T-helper 1 cell treated with Interleukin-12 subunit alpha and Interleukin-12 subunit beta and Interleukin-4 antibody, amounts not matched to agents 30 μg/mL and 1 μg/mL, for 36 hours (primary cell): ENCODE results near the gene MRPL52.
A peak's percentile ranks its signal among the peaks of the same experiment; 100 is the strongest.
"Not testable (repeated sequence)": the region's sequence is repeated elsewhere in the genome, so short reads cannot be mapped to it uniquely, and the experiment has no call there.

ENCODE experiments used
- H3K27ac Mint-ChIP-seq: one replicate; pipeline ENCODE4 v1.8.0; 2021; ENCODE audit warnings: mild to moderate bottlenecking, mixed read lengths
- H3K27me3 Mint-ChIP-seq: one replicate; pipeline ENCODE4 v1.8.0; 2021; ENCODE audit warnings: low read depth, mixed read lengths
- H3K36me3 Mint-ChIP-seq: one replicate; pipeline ENCODE4 v1.8.0; 2021; ENCODE audit warnings: low read depth, mixed read lengths
- H3K4me1 Mint-ChIP-seq: one replicate; pipeline ENCODE4 v1.8.0; 2021; ENCODE audit warnings: low read depth, mixed read lengths
- H3K4me3 Mint-ChIP-seq: one replicate; pipeline ENCODE4 v1.8.0; 2021; ENCODE audit warnings: mild to moderate bottlenecking, moderate library complexity, mixed read lengths
- H3K9me3 Mint-ChIP-seq: one replicate; pipeline ENCODE4 v1.8.0; 2021; ENCODE audit warnings: mixed read lengths

MRPL52 gene

DNA sequence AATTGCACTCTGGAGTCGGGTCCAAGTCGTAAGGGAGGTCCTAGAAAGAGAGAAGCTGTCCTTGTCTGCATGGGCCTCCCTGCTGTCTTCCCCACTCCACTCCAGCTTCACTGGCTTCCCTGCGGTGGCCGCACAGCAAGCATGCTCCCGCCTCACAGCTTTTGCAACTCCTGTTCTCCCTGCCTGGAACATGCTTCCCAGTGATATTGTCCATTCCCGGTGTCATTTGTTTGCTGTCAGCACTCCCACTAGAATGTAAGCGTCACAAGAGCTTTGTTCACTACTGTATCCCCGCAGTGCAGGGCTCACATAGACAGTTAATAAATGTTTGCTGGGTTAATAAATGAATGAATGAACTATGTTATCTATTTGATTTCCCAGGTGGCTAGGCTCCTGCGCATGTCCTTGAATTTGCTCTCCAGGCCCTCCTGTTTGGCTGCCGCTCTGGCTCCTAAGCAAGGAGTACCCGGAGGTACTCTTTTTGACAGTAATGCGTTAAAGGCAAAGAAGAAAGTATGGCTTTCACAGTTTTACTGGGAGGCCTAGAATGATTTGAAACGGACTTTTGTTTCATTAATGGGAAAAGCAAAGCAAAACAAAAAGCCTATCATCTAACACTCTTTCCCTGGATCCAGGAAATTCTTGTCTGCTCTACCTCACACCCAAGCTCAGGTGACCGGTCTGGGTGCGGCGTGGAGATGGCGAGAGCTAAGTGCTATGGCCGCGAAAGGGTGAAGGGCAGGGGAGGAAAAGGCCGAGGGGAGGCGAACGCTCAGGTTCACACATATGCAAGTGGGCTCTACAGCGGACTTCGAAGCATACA lies 8.3 kb upstream of the MRPL52 start:
- no peaks in the 10 kb centered on the region for H3K9me3 Mint-ChIP-seq
- peaks cover 7% of the 10 kb centered on the region for H3K27me3 Mint-ChIP-seq
- H3K4me3 Mint-ChIP-seq = no peak overlapping the region
- no peaks in the 10 kb centered on the region for H3K36me3 Mint-ChIP-seq
- peaks cover 31% of the 10 kb centered on the region for H3K4me1 Mint-ChIP-seq
- no peak overlapping the region for H3K27ac Mint-ChIP-seq

DNA sequence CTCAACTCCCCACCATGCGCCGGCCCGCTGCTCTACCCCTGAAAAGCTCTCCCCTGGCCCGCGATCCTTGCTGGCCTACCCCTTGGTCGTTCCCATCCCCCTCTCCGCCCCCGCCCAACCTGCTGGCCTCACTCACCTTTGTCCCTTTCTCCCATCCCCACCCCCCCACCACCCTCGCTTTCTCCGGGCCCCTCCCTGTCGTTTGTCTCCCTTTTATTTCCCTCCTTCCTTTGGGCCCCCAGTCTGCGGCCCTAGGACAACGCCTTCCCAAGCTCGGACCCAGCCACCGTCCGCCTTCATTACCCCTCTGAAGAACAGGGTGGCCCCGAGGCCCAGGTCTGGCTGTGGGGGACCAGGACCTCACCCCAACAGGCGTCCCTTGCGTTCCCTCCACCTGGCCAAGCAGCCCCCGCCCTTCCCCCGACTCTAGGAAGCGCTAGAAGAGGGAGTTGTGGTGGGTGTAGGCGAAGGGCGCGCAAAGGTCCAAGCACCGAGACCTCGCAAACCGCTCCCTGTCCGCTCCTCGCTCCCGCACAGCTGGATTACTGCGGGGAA lies 7.6 kb upstream of the MRPL52 start:
- no peaks in the 10 kb centered on the region for H3K9me3 Mint-ChIP-seq
- H3K27ac Mint-ChIP-seq = no peak overlapping the region
- peaks cover 31% of the 10 kb centered on the region for H3K4me1 Mint-ChIP-seq
- H3K4me3 Mint-ChIP-seq = no peak overlapping the region
- no peaks in the 10 kb centered on the region for H3K36me3 Mint-ChIP-seq
- H3K27me3 Mint-ChIP-seq = peaks cover 7% of the 10 kb centered on the region

DNA sequence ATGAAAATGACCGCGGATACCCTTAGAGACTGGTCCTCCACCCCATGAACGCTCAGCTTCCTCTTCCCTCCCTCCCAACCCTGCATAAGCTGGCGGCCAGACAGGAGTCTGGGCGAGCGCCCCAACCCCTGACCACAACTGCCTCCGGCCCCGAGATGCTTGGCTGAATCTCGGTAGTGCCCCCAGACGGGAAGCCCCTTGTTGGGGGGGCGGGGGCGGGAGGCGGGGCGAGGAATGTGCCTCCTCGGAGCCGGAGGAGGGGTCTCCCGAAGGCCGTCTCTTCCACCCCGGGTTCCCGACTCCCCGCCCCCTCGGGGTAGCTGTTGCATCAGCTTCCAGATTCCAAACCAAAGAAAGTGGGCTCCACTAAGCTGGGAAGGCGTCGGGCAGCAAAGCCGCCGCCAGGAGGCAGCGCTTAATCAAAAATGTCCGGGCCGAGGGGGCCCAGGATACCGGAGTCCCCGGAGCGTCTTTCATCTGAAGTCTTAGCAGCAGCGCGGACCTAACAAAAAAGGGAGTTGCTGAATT lies 7.1 kb upstream of the MRPL52 start:
- H3K9me3 Mint-ChIP-seq = no peaks in the 10 kb centered on the region
- H3K4me3 Mint-ChIP-seq = peak overlapping the region; percentile 50
- H3K4me1 Mint-ChIP-seq = peaks cover 31% of the 10 kb centered on the region
- H3K36me3 Mint-ChIP-seq = no peaks in the 10 kb centered on the region
- peaks cover 7% of the 10 kb centered on the region for H3K27me3 Mint-ChIP-seq
- no peak overlapping the region for H3K27ac Mint-ChIP-seq

DNA sequence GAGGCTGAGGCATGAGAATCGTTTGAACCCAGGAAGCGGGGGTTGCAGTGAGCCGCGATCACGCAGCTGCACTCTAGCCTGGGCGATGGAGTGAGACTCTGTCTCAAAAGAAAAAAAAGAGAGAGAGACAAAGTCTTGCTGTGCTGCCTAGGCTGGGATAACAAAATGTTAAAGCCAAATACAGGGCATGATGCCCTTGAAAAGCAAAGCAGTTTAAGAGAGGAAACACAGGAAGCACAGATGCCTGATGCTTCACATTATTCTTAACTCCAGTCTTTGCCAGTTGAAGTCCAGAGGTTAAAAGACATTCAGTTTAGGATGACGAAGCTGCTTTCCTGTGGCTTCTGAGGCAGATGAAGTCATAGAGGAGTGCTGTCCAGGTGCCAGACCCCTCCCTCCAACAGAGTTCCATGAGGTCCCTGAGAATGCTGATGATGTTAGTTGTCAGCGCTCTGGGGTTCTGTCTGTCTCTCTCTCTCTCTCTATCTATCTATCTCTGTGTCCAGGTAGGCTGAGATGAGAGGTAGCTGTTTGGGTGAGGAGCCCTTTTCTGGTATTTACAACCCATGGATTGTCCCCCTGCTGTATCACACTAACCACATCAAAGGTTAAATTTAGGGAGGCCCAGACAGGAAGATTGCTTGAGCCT lies 4.9 kb upstream of the MRPL52 start:
- Mint-ChIP-seq H3K27ac (peak overlapping the region; percentile 29), H3K4me1 (peaks cover 27% of the 10 kb centered on the region), H3K27me3 (peaks cover 7% of the 10 kb centered on the region), H3K4me3 (peak overlapping the region; percentile 21), H3K9me3 (no peaks in the 10 kb centered on the region), H3K36me3 (peaks cover 5% of the 10 kb centered on the region)

DNA sequence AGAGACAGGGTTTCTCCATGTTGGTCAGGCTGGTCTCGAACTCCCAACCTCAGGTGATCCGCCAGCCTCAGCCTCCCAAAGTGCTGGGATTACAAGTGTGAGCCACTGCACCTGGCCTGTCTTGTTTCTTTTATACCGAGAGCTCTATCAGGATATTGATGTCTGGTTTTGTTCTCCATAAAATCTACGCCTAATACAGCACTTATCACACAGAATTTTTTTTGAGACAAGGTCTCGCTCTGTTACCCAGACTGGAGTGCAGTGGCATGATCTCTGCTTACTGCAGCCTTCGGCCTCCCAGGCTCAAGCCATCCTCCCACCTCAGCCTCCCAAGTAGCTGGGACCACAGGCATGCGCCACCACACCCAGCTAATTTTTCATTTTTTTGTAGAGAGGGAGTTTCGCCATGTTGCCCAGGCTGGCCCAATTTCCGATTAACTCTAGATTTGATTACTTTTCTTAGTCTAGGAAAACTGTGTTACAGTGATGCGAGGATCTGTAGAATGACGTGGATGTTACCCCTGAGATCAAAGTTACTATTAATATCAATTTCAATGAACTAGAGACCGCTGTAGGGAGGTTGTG lies 519 bp upstream of the MRPL52 start:
- peaks cover 28% of the 10 kb centered on the region for H3K4me1 Mint-ChIP-seq
- H3K9me3 Mint-ChIP-seq, H3K27me3 Mint-ChIP-seq: not testable (repeated sequence)
- H3K27ac Mint-ChIP-seq = peak overlapping the region; percentile 94
- peak overlapping the region; percentile 95 for H3K4me3 Mint-ChIP-seq
- peaks cover 23% of the 10 kb centered on the region for H3K36me3 Mint-ChIP-seq

DNA sequence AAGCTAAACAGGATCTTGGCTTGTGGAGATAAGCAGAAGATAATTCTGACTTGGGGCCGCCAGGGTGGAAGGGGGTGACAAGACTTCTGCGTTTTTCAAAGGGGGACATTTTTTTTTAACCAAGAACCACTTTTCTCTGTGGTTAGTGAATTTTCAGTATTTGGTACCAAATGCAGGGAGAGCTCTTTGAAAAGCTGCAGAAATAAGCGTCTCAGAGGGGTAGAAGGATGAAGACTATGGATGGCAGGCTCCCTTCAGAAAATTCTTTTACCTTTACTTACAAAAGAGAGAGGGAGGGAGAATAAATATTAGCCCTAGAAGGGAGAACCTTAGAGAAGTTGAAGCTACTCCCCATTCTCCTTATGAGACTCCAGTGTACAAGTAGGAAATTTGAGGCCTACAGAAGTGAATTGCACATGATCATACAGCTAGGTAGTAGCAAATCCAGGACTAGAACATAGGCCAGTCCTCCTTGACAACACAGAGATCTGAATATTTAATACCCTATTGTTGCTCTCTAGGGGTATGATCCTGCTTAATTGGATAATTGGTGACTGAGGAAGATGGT lies 840 bp downstream of the MRPL52 start:
- H3K36me3 Mint-ChIP-seq = peaks cover 28% of the 10 kb centered on the region
- H3K9me3 Mint-ChIP-seq = no peaks in the 10 kb centered on the region
- H3K27me3 Mint-ChIP-seq = peaks cover under 1% of the 10 kb centered on the region
- H3K27ac Mint-ChIP-seq = peak overlapping the region; percentile 94
- peak overlapping the region; percentile 95 for H3K4me3 Mint-ChIP-seq
- H3K4me1 Mint-ChIP-seq = peaks cover 19% of the 10 kb centered on the region

DNA sequence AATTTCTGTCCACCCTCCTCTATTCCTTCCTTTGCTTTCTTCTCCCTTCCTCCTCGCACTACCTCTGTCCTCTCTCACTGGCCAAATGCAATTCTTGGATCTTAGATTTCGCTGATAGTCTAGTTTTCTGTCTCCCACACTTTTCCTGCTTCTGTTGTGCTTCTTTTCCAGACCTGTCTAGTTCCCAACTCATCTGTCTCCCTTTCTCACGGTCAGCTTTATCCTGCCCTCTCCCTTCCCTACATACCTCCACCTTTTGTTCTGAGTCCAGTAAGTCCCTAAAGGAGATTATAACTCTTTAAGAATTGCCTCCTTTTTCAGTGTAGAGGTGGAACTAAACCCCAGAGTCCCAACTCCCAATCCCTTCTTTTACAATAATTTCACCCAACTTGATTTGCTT lies 5.8 kb downstream of the MRPL52 start:
- Mint-ChIP-seq H3K36me3 (peaks cover 32% of the 10 kb centered on the region), H3K9me3 (no peaks in the 10 kb centered on the region), H3K4me3 (no peak overlapping the region), H3K27ac (no peak overlapping the region), H3K4me1 (peaks cover 11% of the 10 kb centered on the region), H3K27me3 (peaks cover 24% of the 10 kb centered on the region)

DNA sequence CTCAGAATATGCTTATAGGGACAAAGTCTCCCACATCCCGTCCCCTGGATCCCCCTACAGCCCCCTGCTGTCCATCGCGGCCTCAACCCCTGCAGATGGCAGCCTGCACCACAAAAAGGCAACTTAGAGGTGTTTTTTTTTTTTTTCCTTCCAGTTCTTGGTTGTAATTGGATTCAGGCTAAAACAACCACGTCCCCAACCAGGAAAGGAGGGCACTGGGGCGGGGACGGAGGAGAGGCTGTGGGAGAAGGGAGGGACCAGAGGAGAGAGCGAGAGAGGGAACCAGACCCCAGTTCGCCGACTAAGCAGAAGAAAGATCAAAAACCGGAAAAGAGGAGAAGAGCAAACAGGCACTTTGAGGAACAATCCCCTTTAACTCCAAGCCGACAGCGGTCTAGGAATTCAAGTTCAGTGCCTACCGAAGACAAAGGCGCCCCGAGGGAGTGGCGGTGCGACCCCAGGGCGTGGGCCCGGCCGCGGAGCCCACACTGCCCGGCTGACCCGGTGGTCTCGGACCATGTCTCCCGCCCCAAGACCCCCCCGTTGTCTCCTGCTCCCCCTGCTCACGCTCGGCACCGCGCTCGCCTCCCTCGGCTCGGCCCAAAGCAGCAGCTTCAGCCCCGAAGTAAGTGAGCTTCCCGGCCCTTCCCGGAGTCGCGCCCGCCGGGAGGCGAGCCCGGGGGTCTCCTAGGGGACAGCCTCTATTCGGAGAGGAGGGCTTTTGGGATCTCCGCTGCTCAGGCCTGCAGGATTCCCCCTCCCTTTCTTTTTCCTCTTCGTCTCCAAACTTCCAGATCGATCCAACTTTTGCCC lies 6.8 kb downstream of the MRPL52 start, which contains the start of gene MMP14:
Gene MMP14 (plus strand): TSS at position 285 of the 813 bp plus-strand sequence. CDS start 233 bp downstream, at position 518.
- peaks cover 5% of the 10 kb centered on the region for H3K4me1 Mint-ChIP-seq
- H3K27ac Mint-ChIP-seq = no peak within 1 kb of the TSS
- H3K27me3 Mint-ChIP-seq = peaks cover 24% of the 10 kb centered on the region
- peak within 1 kb of the TSS; percentile 67 for H3K4me3 Mint-ChIP-seq
- peaks cover 27% of the 10 kb centered on the region for H3K36me3 Mint-ChIP-seq
- H3K9me3 Mint-ChIP-seq = no peaks in the 10 kb centered on the region

DNA sequence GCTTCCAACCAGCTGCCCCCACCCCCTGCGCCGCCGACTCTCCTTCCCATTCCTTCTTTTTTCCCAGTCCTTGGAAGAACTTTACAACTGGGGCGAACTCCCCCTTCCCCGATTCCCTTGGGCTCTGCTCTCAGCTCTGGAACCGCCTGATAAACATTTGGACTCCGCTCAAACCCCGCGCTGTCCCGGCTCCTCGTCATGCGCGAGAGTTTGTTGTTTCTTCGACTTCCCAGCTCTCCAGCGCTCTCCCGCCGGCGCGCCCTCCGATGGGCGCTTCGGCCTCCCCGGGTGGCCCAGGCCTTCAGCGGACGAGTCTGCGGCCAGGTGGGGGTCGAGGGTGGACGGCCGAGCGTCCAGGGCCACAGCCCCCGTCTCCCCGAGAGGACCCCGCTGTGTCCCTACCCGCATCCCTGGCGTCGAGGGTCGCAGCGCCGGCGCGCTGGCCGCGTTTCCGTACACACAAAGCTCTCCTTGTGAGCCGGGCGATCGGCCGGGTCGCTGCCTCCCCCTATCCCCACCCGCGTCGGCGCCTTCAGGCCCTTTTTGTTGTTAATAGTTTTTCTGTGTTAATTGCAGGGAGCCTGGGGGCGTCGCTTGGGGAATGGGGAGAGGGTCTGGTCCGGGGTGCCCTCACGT lies 7.5 kb downstream of the MRPL52 start:
- Mint-ChIP-seq H3K36me3 (peaks cover 22% of the 10 kb centered on the region), H3K27me3 (peaks cover 24% of the 10 kb centered on the region), H3K27ac (no peak overlapping the region), H3K4me1 (peaks cover 3% of the 10 kb centered on the region), H3K9me3 (no peaks in the 10 kb centered on the region), H3K4me3 (peak overlapping the region; percentile 67)

DNA sequence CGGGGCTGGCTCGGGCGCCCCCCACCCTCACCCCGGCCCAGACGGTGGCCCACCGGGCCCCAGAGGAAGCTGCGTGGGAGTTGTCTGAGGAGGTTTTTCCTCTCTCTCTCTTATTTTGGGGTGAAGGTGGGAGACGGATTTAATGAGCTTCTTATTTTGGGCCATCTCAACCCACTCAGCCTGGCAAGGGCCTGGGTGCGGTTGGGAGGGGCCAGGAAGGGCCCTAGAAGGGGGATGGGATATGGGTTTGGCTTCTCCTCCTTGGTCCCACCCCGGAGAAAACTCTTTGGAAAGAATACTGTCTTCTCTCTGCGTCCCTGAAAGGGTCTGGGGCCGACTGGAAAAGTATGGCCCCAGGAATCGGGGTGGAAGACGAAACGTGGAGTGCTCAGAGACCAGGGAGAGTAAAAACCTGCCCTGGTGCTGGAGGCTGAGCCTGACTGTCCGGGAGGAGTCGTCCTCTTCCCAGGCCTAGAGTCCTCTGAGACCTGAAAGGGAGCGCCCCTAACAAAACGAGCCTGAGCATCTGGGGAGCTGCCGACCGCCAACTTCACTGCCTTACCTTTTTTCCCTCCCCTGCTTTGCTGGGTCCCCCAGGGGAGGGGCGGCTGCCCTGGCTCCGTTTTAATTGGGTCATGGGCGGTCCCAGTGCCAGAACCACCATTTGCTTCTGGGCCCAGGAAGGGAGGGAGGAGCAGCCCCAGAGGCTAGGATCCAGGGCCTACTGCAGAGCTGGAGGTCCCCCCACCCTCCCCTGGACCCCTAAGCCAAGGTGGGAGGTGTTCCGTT lies 8.3 kb downstream of the MRPL52 start:
- Mint-ChIP-seq H3K9me3 (no peaks in the 10 kb centered on the region), H3K4me3 (no peak overlapping the region), H3K27me3 (peaks cover 24% of the 10 kb centered on the region), H3K36me3 (peaks cover 22% of the 10 kb centered on the region), H3K4me1 (peaks cover 3% of the 10 kb centered on the region), H3K27ac (no peak overlapping the region)

DNA sequence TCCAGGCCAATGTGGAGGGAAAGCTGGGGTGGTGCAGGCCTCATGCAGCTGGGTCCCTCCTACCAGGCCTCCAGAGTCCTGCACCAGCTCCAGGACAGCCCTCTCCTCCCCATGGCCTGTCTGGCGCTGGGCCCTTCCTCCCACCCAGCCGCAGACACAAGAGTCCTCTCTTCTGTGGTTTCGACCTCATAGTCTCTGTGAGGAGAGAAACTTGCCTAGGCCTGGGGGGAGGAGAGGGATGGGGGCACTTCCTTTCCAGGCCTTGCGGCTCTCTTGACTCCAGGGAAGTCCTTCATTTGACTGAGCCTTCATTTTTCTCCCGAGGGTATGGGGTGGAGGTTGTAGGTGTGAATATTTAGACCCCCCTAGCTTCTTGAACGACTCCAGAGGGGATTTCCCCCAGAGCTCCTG lies 8.9 kb downstream of the MRPL52 start:
- no peak overlapping the region for H3K4me3 Mint-ChIP-seq

DNA sequence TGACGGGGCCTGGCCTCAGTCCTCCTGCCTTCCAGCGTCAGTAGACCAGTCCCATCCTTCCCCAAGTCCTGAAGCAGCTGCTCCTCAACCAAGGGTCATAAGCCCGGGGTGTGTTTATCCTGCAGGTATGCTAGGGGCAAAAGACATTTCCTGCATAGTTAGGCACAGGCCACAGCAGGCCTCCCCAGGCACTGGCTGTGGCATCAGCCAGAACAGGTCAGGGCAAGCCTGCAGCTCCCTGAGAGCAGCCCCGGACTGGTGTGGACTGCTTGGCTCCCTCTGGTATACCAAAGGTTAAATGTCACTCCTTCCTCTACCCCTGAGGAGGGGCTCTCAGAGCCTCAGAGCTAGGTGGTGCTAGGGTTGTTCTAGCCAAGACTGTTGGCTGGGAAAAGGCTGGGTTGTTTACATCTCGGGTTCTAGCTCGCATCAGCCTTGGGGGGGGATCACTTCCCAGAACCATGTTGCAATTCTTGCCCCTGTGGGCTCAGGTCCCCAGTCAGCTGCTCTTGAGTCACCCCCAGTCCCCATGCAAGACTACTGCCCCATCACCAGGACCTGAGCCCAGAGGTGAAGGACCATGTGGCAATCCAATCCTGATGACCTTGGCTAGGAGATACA lies 9.6 kb downstream of the MRPL52 start:
- peaks cover 3% of the 10 kb centered on the region for H3K4me1 Mint-ChIP-seq
- no peaks in the 10 kb centered on the region for H3K9me3 Mint-ChIP-seq
- no peak overlapping the region for H3K4me3 Mint-ChIP-seq
- H3K36me3 Mint-ChIP-seq = peaks cover 17% of the 10 kb centered on the region
- H3K27ac Mint-ChIP-seq = no peak overlapping the region
- peaks cover 24% of the 10 kb centered on the region for H3K27me3 Mint-ChIP-seq

More for the DNA sequence above, 8.9 kb downstream of the MRPL52 start:
- H3K9me3 Mint-ChIP-seq = no peaks in the 10 kb centered on the region
- H3K27me3 Mint-ChIP-seq = peaks cover 24% of the 10 kb centered on the region
- H3K36me3 Mint-ChIP-seq = peaks cover 18% of the 10 kb centered on the region
- H3K27ac Mint-ChIP-seq = no peak overlapping the region
- H3K4me1 Mint-ChIP-seq = peaks cover 3% of the 10 kb centered on the region
